Measurements from ENCODE around the gene BABAM2.
"Not testable (repeated sequence)": the region's sequence is repeated elsewhere in the genome, so short reads cannot be mapped to it uniquely, and the experiment has no call there.

The BABAM2 gene

DNA sequence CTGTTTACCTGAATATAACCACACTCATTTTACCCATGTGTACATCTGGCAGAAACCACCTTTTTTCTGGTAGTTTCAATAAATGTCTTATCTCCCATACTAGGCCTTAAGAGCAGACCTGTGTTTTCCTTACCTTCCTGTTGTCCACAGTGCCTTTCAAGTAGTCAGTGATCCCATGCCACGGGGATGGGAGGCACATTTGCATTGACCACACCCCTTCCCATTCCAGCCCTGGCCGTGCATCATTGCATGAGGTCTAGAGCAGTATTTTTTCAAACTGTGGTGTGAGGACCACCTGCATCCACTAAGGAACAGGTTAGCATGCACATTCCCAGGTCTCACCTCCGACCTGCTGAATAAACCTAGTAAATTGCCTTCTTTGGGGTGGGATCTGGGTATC lies 337.0 kb downstream of the BABAM2 start:
- no peak overlapping the region for H3K4me3 ChIP-seq (ENCODE audit: low read depth, low read length)

GRCh38 chr2:28228434-28228995 lies 338.0 kb downstream of the BABAM2 start:
- H3K4me3 ChIP-seq (ENCODE audit: low read depth, low read length) = no peak overlapping the region

GRCh38 chr2:28231110-28231631 lies 340.6 kb downstream of the BABAM2 start:
- no peak overlapping the region for H3K4me3 ChIP-seq (ENCODE audit: low read depth, low read length)

- H3K4me3 ChIP-seq (ENCODE audit: low read depth, low read length) = no peak overlapping the region
Measured at GRCh38 chr2:28232295-28232694, 341.8 kb downstream of the BABAM2 start.

DNA sequence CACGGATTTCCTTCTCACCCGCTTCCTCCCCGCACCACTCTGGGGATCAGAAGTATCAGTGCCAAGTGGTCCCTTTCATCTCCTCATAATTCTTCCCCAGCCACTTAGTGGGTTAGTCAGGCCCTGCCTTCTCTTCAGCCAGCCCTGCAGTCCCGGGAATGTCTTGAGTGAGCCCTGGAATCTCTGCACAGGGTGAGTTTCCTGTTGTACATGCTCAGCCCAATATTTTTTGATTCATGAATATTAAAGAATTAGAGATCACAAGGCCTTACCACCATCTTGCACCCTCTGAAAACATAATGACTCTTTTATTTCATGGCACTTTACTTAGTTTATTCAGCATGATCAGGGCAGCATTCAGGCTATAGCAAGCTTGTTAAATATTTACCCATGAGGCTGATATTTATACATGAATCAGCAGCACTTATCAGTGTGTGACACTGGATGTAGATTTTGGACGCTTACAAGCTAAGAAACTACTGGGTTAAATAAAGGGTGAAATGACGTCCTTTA lies 342.7 kb downstream of the BABAM2 start:
- no peak overlapping the region for H3K4me3 ChIP-seq (ENCODE audit: low read depth, low read length)

DNA sequence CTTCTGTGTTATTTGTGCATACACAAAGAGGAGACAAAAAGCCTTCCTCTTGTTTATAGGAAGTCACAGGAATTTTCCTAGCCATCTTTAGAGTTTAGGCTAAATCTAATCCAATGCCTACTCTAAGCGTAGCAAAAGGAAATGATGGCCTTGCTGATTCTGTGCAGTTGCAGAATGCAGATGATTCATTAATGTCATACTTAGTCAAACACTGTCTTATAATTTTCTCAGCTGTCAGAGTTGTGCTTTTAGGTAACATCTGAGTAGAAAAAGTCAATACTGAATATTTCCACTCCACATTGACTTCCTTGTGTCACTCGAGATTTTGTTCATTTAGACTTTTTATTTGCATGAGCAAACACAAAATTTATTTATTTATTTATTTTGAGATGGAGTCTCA lies 344.3 kb downstream of the BABAM2 start:
- H3K4me3 ChIP-seq (ENCODE audit: low read depth, low read length) = no peak overlapping the region

DNA sequence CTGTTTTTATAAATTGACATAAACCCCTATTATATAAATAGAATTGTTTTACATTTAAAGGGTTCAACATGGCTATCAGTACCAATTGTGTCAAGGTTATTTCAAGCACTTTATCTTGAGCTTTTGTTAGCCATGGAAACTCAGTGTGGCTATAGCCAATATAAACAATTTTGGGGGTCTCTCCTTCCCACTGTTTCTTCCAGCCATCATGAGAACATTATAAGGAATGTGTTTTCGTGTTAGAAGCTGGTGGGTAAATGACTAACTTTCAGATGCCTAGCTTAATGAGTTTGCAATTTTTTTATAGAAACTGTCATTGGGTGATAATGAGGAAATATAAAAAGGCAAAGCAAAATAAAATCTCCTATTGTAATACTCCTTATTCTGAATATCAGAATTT lies 348.7 kb downstream of the BABAM2 start:
- no peak overlapping the region for H3K4me3 ChIP-seq (ENCODE audit: low read depth, low read length)

- H3K4me3 ChIP-seq (ENCODE audit: low read depth, low read length) = no peak overlapping the region
Measured at GRCh38 chr2:28240937-28241336, 350.4 kb downstream of the BABAM2 start.

DNA sequence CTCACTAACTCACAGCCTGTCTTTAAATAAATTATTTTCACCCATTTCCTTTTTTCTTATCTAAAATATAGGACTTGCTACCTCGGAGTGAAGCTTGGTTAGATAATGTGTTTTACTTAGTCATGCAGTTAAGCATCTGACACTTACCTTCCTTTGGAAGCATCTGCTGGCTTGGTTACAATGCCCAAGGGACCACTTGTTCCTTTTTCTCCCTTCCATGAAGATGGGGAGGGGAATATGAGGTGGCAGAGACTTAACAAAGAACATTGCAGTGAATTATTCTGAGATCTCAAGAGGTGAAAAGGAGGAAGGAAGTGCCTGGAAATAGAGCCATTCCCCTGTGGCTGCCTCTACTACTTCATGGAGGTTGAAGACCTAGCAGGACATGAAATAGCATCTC lies 356.8 kb downstream of the BABAM2 start:
- H3K4me3 ChIP-seq (ENCODE audit: low read depth, low read length) = no peak overlapping the region

- no peak overlapping the region for H3K4me3 ChIP-seq (ENCODE audit: low read depth, low read length)
Measured at GRCh38 chr2:28247734-28248133, 357.2 kb downstream of the BABAM2 start.

- no peak overlapping the region for H3K4me3 ChIP-seq (ENCODE audit: low read depth, low read length)
Measured at GRCh38 chr2:28248511-28248910, 358.0 kb downstream of the BABAM2 start.

GRCh38 chr2:28250006-28250405 lies 359.5 kb downstream of the BABAM2 start:
- H3K4me3 ChIP-seq (ENCODE audit: low read depth, low read length) = no peak overlapping the region

GRCh38 chr2:28251337-28251736 lies 360.8 kb downstream of the BABAM2 start:
- no peak overlapping the region for H3K4me3 ChIP-seq (ENCODE audit: low read depth, low read length)

DNA sequence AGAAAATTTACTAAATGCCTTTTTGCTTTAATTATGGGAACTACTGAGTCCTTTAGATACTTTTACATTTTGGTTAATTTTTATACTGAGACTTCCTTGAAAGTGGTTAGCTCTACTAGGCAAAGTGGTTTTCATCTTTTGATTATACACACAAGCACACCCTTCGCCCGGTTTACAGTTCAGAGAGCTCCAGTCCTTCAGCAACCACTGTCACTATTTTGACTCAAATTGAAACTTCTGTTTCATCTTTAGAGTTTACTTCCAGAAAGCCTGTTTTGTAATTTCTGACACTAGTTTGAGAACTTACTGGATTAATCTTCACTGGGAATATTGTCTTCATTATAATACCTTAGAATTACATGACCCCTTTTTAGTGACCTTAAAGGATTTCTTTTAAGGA lies 361.8 kb downstream of the BABAM2 start:
- H3K4me3 ChIP-seq (ENCODE audit: low read depth, low read length) = no peak overlapping the region

DNA sequence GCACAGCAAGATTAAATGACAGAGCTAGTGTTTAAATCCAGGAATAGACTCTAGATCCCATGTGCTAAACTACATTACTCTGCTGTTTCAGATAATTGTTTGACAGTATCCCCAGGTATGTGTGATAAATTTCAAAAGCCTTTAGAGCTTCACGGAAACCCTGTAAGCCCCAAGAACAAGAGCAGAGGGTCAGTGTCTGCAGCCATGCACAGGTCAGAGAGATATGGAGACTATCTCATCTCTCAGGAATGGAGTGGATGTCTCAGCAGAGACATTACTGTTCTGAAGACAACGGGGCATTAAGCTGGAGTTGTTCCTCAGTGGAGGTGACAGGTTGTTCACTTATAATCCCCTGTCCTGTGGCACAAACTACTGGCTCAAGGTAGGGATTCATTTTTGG lies 363.0 kb downstream of the BABAM2 start:
- no peak overlapping the region for H3K4me3 ChIP-seq (ENCODE audit: low read depth, low read length)

DNA sequence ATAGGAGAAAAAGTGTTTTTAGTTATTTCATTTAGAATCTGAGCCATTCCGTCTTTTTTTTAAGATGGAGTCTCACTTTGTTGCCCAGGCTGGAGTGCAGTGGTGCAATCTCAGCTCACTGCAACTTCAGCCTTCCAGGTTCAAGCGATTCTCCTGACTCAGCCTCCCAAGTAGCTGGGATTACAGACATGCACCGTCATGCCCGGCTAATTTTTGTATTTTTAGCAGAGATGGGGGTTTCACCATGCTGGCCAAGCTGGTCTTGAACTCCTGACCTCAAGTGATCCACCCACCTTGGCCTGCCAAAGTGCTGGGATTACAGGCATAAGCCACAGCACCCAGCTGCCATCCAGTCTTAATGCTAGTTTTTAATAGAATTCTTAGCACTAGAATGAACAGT lies 364.7 kb downstream of the BABAM2 start:
- not testable (repeated sequence) for H3K4me3 ChIP-seq (ENCODE audit: low read depth, low read length)

- no peak overlapping the region for H3K4me3 ChIP-seq (ENCODE audit: low read depth, low read length)
Measured at GRCh38 chr2:28257182-28257581, 366.7 kb downstream of the BABAM2 start.

GRCh38 chr2:28259226-28259625 lies 368.7 kb downstream of the BABAM2 start:
- H3K4me3 ChIP-seq (ENCODE audit: low read depth, low read length) = not testable (repeated sequence)

DNA sequence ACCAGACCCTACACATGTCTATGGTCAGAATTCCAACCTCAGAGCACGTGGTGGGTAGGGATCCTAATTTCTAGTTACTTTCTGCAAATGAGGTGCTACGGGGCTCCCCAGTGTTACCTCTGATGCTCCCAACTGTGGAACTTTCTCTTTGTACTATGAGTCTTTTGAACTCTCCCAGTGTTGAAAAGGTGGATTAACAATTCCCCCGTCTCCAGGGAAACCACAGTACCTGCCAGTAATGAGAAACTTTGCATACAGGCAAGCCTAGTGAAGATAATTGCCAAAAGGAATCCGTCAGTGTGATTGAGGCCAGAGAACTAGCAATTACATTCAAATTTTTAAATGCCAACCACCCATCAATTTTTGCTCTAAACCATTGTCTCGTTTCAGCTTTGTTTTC lies 373.2 kb downstream of the BABAM2 start:
- H3K4me3 ChIP-seq (ENCODE audit: low read depth, low read length) = no peak overlapping the region

- H3K4me3 ChIP-seq (ENCODE audit: low read depth, low read length) = no peak overlapping the region
Measured at GRCh38 chr2:28267282-28267681, 376.8 kb downstream of the BABAM2 start.

GRCh38 chr2:28268386-28268785 lies 377.9 kb downstream of the BABAM2 start:
- no peak overlapping the region for H3K4me3 ChIP-seq (ENCODE audit: low read depth, low read length)

GRCh38 chr2:28269019-28269784 lies 378.7 kb downstream of the BABAM2 start:
- no peak overlapping the region for H3K4me3 ChIP-seq (ENCODE audit: low read depth, low read length)

Data from iPS-11a (cell line).